HEK293T (cell line): ENCODE results near the gene NRM.

ENCODE experiments used
- CTCF ChIA-PET: fragments of 350-600 bp; formaldehyde crosslinking; extraction: SDS; loops from one replicate; lab custom pipeline; 2021; ENCODE audit warnings: antibody characterized with exemption, inconsistent platforms; lab: Yijun Ruan, JAX
- POLR2A ChIA-PET: fragments of 350-600 bp; formaldehyde crosslinking; extraction: SDS; loops from one replicate; lab custom pipeline; 2020; ENCODE audit warnings: antibody characterized with exemption, inconsistent platforms; lab: Yijun Ruan, JAX
- DNase-seq: peaks from one replicate; pipeline ENCODE4 v3.0.0; 2012; ENCODE audit warnings: mixed read lengths; ENCODE audit errors: extremely low spot score
- ARNT ChIP-seq: fragments of 450-650 bp; IDR thresholded peaks from 2 replicates; pipeline ENCODE4 v1.6.1; 2017; ENCODE audit warnings: mild to moderate bottlenecking
- ELF4 ChIP-seq: fragments of 450-650 bp; IDR thresholded peaks from 2 replicates; pipeline ENCODE4 v1.6.1; 2017; ENCODE audit warnings: antibody characterized with exemption
- FOXA1 ChIP-seq: fragments of 450-650 bp; IDR thresholded peaks from 2 replicates; pipeline ENCODE4 v1.6.1; 2016; ENCODE audit warnings: mild to moderate bottlenecking
- FOXK2 ChIP-seq: fragments of 450-650 bp; IDR thresholded peaks from 2 replicates; pipeline ENCODE4 v1.6.1; 2016; ENCODE audit warnings: mild to moderate bottlenecking
- FOXM1 ChIP-seq: fragments of 450-650 bp; IDR thresholded peaks from 2 replicates; pipeline ENCODE4 v1.6.1; 2017; ENCODE audit warnings: mild to moderate bottlenecking, borderline replicate concordance
- HDGF ChIP-seq: fragments of 450-650 bp; IDR thresholded peaks from 2 replicates; pipeline ENCODE4 v1.6.1; 2017; ENCODE audit warnings: antibody characterized with exemption, borderline replicate concordance
- L3MBTL2 ChIP-seq: fragments of 450-650 bp; conservative IDR thresholded peaks from 2 replicates; pipeline ENCODE4 v1.6.1; 2016; ENCODE audit warnings: mild to moderate bottlenecking
- LEF1 ChIP-seq: fragments of 450-650 bp; IDR thresholded peaks from 2 replicates; pipeline ENCODE4 v1.6.1; 2017; ENCODE audit warnings: mild to moderate bottlenecking, borderline replicate concordance
- NFRKB ChIP-seq: fragments of 450-650 bp; IDR thresholded peaks from 2 replicates; pipeline ENCODE4 v1.6.1; 2016; ENCODE audit warnings: mild to moderate bottlenecking, moderate library complexity
- PKNOX1 ChIP-seq: fragments of 450-650 bp; IDR thresholded peaks from 2 replicates; pipeline ENCODE4 v1.6.1; 2016
- SP1 ChIP-seq: fragments of 450-650 bp; IDR thresholded peaks from 2 replicates; pipeline ENCODE4 v1.6.1; 2017
- SUZ12 ChIP-seq: fragments of 450-650 bp; IDR thresholded peaks from 2 replicates; pipeline ENCODE4 v1.6.1; 2016; ENCODE audit warnings: mild to moderate bottlenecking
- TARDBP ChIP-seq: fragments of 450-650 bp; IDR thresholded peaks from 2 replicates; pipeline ENCODE4 v1.6.1; 2016
- ZNF384 ChIP-seq: fragments of 450-650 bp; IDR thresholded peaks from 2 replicates; pipeline ENCODE4 v1.6.1; 2016

NRM gene

DNA sequence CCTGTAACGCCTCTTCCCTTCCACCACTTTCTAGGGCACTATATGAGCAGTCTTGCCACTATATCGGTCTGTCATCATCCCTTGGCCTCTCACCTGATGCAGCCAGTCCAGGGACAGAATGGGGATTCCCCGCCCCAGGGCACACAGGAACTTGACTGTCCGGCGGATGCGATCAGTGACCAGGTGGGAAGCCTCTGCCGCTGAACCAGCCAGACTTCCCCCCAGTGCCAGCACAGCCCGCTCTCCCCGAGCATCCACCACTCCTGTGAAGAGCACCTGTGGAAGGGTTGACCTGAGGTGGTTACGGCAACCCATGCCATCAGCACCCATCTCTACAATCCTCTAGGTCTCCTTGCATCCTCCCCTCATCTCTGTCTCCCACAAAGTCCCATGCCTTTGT, 12.2 kb upstream of the NRM start:
- DNase-seq = no peak
- CTCF ChIA-PET = no interaction called here
- TF ChIP-seq PKNOX1 (no peak), ARNT (no peak), ELF4 (no peak), HDGF (no peak)
- POLR2A ChIA-PET = interaction anchor here (2.6 to 4.3 kb wide), 3 partner anchors 12 to 18 kb away, joined by 9 to 42 read pairs (median 9); partner anchors contain the start of genes MDC1, NRM and TUBB

GRCh38 chr6:30700340-30700739, 9.6 kb upstream of the NRM start:
- CTCF ChIA-PET = interaction anchor here (1.0 kb wide), 1 partner anchor 21 kb away, joined by 3 read pairs; no protein-coding TSS in a partner anchor
- no peak for TF ChIP-seq L3MBTL2
- no peak for TF ChIP-seq ELF4
- no peak for TF ChIP-seq ARNT
- TF ChIP-seq NFRKB = no peak
- no peak for TF ChIP-seq ZNF384
- TF ChIP-seq HDGF = no peak
- no peak for TF ChIP-seq FOXM1
- no peak for TF ChIP-seq SP1
- no peak for TF ChIP-seq FOXA1
- no peak for TF ChIP-seq SUZ12
- TF ChIP-seq PKNOX1 = no peak
- POLR2A ChIA-PET = interaction anchor here (1.0 to 3.9 kb wide), 3 partner anchors 12 to 21 kb away, joined by 3 to 25 read pairs (median 4); partner anchors contain the start of gene MDC1
- no peak for DNase-seq

DNA sequence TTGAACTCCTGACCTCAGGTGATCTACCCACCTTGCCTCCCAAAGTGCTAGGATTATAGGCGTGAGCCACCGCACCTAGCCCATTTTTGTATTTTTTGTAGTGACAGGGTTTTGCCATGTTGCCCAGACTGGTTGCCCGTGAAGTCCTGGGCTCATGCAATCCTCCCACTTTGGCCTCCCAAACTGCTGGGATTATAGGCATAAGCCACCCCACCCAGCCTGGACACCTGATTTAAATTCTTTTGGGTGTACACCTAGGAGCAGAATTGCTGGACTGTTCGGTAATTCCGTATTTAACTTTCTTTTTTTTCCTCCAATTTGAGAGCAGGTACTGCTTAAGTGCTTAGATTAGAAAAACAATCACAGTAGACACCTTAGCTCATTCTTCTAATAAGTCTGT, 5.6 kb upstream of the NRM start:
- CTCF ChIA-PET = no interaction called here
- DNase-seq = no peak
- POLR2A ChIA-PET = interaction anchor here (0.9 to 3.9 kb wide), 2 partner anchors 10 to 21 kb away, joined by 3 to 25 read pairs; partner anchors contain the start of gene MDC1

GRCh38 chr6:30691208-30691847, 544 bp upstream of the NRM start:
- TF ChIP-seq HDGF (no peak), PKNOX1 (no peak), L3MBTL2 (no peak), NFRKB (no peak)
- DNase-seq = no peak
- ChIA-PET POLR2A (interaction anchor here (0.7 to 6.3 kb wide), 13 partner anchors 10 to 76 kb away, joined by 3 to 101 read pairs (median 5); partner anchors contain the start of genes DHX16 and MDC1), CTCF (interaction anchor here (1.4 to 2.1 kb wide), 3 partner anchors 12 to 40 kb away, joined by 4 to 7 read pairs (median 5); no protein-coding TSS in a partner anchor)

More for the DNA sequence above, 5.6 kb upstream of the NRM start:
- no peak for TF ChIP-seq HDGF
- no peak for TF ChIP-seq ARNT
- no peak for TF ChIP-seq SP1
- no peak for TF ChIP-seq LEF1
- no peak for TF ChIP-seq NFRKB
- TF ChIP-seq FOXA1 = no peak
- no peak for TF ChIP-seq FOXK2
- no peak for TF ChIP-seq ELF4

- no peak for DNase-seq
- ChIA-PET CTCF (interaction anchor here (0.6 to 1.2 kb wide), 2 partner anchors 8 to 75 kb away, joined by 3 to 5 read pairs; no protein-coding TSS in a partner anchor), POLR2A (interaction anchor here (1.1 to 6.3 kb wide), 9 partner anchors 11 to 74 kb away, joined by 3 to 101 read pairs (median 9); partner anchors contain the start of genes DHX16 and MDC1)
- no peak for TF ChIP-seq FOXM1
- TF ChIP-seq ZNF384 = no peak
- TF ChIP-seq TARDBP = no peak
These were observed 799 bp downstream of the NRM start for GRCh38 chr6:30689985-30690384.

DNA sequence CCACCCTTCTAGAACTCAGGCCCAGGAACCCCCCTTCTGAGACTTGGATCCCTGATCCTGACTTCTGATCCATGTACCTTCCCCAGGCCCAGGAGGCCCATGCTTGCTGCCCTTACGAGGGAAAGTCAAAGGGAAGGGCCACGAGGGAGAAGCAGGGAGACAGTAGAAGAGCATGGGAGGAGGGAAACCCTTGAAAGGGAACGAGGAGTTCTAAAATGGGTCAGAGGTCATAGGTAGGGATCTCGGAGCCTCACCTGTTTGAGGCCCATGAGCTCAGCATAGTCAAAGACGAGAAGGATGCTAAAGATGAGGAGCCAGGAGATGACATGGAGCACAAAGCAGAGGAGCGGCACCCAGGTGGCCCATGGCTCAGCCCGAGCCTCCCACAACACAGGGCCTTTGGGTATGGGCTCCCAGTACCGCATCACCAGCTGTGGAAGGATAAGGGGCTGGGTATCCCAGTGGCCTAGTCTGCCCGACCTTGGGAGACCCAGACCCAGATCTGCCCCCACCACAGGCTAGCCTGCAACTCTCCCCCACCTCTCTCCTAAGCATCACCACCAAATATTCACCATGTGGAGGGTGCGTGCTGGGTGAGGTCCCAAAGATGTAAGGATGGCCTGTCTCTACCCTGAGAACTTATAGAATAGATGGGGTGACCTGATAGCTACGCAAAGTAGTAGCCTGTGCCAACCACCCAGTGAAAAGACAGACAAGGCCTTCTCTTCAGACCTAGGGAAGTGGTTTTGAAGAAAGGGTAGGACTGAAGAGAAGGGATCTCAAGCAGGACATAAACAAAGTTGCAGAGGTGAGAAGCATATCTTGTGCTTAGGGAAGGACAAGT, 1.5 kb downstream of the NRM start:
- POLR2A ChIA-PET = interaction anchor here (1.4 to 6.3 kb wide), 3 partner anchors 15 to 33 kb away, joined by 4 to 101 read pairs (median 57); partner anchors contain the start of gene MDC1
- no peak for DNase-seq
- TF ChIP-seq ARNT = no peak
- TF ChIP-seq NFRKB = no peak
- TF ChIP-seq TARDBP = no peak
- no peak for TF ChIP-seq HDGF
- TF ChIP-seq LEF1 = no peak
- CTCF ChIA-PET = interaction anchor here (1.2 to 1.9 kb wide), 2 partner anchors 9 to 10 kb away, joined by 3 to 6 read pairs; no protein-coding TSS in a partner anchor
